Iris pigment epithelial cell (primary cell): Measurements from ENCODE around the gene TBX3.

ENCODE experiments used
- DNase-seq: peaks from one replicate; pipeline ENCODE4 v3.0.0-alpha.2; 2011; ENCODE audit warnings: low read depth

The TBX3 gene

DNA sequence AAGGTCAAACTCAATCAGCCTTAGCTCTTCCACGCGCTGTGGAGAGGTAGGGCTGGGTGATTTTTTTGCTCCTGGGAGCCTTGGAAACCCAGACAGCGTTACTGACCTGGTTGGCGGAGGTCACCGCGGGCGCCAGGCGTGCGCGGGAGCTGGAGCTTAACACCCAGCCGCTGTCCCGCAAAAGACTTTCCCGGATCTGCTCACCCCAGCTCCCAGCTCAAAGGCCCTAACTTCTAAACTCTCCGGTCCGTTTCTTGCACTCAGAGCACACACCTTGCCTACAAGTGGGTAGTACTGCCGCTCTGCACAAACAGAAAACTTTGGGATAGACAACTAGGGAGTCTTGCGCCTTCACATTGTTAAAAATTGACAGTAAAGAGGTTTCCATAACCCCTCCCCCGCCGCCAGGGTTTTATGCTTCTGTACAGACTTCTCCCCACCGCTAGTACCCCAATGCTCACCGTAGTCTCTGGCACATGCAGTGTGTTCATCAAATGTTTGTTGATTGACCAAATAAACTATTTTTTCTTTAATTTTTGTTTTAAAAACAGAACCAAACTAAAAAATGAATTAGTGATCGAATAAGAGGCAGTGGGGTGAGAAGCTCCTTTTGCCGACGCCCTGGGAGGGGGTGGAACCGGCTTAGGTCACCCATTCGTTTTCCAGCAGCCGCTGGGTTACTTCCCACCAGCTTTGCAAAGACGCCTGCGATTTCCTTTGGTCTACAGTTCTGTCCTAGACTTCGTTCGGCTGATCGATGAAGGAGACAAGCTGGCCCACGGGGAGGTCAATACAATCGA lies 12.7 kb upstream of the TBX3 start:
- DNase-seq: no peak

DNA sequence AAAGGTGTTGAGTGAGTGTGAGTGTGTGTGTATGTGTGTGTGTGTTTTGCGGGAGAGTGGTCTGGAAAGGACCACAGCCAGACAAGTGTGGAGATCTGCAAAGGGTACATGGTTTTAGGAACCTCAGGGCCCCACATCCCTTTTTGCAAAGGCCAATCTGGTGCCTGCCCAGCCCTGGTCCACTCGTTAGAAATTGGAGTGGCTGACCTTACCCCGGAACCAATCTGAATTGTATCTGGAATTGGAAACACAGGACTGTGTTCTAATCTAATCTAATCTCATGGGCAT lies 11.3 kb upstream of the TBX3 start:
- DNase-seq: no peak

DNA sequence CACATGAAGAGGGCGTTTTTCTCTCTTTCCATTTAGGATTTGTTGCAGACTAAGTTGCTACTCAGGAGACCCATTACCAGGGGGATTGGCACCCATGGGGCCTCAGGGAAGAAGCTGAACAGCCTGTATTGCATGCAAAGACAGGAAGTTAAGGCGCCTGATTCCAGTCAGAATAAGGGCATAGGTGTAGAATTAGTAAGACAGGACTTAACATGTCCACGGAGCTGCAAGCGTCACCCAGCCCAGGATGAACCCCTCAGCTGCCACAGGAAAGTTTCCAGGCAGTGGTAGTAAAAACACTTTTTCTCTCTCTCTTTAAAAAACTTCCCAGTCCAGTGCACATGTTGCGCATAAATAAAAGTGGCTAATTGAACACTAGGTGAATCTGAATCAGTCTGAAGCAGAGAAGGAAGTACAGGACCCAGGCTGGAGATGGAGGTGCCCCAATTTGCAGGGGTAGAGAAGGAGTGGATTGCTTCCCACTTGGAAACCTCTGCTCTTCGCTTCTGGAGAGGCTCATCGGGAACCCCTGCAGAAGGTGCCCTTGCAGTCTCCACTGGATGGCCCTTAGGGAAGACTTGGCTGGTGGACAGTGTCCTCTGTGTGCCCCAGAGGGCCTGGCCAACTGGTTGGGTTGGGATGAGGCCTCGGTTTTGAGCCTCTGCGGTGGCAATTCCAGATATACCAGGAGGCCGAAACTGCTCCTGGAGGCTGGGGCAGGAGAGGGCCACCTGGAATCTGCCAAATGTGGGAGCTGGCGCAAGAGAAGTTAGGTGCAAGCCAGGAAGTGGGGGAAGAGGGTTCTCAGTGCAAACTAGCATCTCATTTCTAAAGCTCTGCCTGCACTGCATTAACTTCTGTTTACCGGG lies 10.7 kb upstream of the TBX3 start:
- no peak for DNase-seq

DNA sequence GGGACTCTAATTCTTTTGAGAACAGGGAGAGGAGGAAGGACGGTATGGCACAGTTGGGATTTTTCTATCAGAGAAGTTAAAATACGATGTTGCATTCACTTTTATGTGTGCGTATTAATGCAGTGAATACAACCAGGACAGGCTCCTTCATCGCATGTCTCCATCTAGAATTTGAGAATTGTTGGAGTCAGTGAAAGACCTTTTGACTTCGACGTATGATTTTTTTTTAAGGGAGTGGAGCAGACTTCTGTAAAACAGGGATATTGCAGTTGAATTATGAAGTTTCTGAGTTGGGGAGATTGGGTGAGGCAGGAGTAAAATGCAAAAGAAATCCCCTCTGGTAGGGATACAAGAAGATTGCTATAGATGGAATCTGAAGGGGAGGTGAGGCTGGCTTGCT lies 9.6 kb upstream of the TBX3 start:
- no peak for DNase-seq

DNA sequence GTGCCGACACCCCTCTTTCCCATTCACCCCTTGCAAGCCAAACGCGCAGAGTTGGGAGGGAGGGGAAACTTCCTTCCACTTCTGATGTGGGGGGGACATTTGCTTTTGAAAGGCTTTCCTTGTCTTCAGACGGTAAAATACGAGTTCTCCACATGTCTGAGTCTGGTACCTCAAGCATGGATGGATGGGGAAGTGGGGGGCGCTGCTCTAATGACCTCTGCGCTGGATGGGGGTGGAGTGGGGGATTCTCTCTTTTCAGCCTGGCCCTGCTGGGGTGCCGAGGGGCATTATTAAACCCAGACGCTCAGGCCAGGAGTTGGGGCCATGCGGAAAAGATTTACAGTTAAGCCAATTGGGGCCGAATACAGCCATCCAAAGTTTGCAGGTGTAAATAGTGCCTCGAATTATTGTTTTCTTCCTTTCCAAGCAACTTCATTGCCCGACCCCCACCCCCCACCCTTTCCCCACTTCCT lies 9.1 kb upstream of the TBX3 start:
- no peak for DNase-seq

DNA sequence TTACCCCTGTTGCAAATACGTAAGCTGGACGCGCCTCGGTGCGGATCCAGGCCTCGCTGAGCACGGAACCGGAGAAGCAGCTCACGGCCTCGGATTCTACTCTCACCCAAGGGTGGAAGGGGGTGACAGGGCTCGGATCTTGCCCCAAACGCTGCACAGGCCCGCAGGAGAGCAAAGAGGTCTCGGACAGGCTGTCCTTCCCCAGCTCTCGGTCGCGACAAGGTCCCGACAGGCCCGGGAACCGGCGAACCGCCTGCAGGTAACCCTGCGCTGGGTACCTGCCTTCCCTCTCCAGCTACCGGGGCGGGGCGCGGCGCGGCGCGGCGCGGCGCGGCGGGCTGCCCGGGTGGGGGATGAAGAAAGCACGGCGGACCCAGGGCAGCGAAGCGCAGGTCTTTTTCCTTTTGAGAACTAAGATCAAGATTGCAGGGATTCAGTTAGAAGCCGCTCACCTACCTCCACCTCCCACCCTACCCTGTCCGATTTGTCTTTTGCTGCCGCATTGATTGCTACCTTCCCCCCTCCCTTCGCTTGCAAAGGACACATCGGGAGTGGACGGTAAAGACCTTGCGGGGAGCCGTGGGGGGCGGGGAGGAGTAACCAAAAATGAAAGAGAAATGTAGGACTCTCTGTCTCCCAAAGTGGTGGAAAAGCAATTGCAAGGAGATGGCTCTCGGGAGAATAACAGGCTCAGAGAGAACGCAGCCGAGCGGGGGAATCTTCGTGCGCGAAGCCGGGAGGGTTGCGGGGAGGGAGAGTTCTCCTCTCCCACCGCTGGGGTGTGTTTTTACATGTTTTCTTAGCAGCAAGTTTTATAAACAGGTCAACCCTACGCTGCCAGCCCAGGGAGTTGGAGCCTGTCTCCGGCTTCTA lies 8.4 kb upstream of the TBX3 start:
- no peak for DNase-seq

DNA sequence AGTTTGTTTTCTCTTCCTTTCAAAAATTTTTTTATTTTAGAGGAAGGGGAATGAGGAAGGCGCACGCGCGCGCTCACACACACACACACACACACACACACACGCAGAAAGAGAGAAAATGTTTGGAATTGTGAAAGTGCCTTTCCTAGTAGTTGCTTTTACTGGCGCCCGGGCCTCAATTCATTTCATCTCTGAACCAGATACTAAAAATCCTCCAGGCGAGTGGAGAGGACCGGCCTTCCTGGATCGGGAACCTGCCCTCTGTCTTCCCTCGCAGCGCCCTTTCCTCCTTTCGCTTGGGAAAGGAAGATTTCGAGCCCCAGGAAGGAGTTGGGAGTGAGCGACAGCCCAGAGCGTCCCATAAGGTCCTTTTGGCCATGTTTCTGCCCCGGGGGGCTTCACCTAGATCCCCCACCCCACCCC lies 7.8 kb upstream of the TBX3 start:
- no peak for DNase-seq

DNA sequence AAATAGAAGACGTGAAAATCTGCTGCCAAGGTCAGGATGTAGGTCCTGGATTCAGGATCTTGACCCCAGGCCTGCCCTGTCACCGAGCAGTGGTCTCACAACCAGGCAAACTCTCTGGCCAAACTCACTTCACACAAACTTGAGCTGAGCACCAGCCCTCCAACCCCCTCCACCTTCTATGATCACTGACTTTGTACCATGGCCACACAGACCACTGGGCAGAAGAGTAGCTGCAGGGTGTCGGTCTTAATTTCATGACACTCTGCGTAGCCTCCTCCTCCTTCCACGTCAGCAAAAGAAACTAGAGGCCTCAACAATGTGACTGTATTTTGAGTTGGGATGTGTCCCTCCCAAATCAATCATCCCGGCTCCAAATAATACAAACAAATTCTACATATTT lies 7.2 kb upstream of the TBX3 start:
- no peak for DNase-seq

DNA sequence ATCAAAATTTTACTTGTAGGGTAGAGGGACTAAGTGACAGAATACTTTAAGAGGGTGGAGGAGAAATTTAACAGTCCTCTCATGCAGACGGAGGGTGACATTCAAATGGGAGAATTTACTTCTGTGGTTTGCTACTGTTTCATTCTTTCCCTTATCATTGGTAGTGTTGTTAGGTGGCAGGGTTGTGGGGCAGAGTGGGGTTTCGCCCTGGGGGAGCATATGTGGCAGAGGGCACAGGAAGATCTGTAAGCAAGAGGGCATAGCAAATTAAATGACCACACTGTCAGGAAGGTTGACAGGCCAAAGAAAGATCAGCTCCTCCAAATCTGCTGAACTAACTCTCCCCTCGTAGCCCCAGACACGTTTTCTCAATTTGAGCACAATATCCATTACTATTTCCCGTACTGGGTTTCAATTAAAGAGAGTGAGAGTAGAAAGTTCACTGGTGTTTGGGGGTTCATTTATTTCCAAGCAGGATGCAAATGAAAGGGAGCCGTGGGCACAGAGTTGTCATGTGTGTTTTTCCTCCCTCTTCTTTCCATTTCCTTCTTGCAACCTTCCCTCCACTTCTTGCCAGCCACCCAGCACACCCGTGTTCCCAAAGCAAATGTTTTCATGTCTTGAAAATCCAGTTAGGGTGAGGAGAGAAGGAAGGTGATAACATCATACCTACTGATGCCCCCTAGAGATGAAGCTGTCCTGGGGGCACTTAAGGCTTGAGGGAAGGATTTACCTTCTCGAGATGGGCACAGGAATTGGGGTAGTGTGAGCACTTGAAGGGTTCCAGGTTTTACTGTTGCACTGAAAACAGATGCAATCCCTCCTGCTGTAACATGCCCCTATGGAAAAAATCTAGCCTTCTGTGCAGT lies 6.5 kb upstream of the TBX3 start:
- DNase-seq: no peak

DNA sequence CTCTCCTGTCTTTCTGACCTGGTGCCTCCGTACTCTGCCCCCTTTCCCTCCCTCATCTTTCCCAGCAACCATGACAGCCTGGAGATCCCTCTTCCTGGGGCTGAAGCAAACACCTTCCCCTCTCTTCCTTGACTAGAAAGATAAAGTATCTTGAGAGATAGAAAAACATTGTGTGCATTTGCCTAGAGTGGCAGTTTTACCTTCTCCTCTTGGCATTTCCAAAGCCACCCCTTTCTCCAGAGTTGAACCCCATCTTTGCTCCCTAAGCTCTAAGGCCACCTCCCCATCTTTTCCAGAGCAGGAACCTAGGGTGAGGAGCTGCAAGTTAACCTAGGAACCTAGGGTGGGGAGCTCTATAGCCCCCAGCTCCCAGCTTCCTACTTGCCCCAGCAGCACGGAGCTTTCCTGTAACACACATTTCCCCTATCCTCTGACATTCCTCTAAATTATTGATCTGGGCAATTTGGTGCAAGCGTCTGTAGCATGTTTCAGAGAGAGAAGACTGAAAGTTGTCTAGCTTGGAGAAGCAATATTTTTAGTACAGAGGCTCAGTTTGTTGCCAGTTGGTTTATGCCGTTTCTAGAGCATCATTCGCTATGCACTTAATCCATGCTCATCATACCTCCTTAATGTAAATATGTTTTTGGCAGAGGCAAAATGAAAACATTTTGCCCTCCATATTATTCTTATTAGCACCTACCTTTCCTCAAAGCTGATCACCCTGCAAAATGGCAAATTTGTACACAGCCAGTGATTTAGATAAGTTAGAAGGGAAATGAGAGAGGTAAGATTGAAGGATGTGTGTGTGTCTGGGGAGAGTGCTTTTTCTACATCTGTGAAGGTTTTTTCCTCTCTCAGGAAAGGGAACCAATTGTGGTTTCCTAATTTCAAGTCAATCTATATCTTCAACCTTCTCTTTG lies 5.4 kb upstream of the TBX3 start:
- no peak for DNase-seq

DNA sequence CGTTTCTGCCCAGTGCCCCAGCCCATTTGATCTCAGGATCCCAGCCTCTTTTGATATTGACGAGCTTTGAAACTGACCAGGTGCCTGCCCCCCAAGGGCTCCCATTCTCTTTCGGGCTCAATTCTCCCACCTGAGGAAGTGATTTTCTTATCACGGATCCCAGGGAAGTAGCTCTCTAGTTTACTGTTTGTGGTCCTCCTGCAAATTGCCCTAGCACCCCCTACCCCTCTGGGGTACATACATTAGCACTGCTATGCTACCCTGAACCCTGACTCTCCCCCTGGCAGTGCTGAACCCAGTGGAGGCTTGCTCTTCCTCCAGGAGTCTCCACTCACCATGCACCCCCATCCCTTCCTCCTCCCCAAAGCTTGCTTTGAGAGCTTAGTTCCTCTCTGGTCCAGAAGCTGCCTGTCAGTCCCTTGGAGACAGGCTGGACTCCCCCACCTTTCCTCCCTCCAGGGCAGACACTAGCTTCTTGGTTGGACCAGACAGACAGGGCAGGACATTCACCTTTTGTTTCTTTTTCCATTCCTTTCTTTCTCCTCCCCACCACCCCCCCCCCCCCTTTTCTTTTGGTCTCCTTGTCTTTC lies 4.4 kb upstream of the TBX3 start:
- DNase-seq: no peak

DNA sequence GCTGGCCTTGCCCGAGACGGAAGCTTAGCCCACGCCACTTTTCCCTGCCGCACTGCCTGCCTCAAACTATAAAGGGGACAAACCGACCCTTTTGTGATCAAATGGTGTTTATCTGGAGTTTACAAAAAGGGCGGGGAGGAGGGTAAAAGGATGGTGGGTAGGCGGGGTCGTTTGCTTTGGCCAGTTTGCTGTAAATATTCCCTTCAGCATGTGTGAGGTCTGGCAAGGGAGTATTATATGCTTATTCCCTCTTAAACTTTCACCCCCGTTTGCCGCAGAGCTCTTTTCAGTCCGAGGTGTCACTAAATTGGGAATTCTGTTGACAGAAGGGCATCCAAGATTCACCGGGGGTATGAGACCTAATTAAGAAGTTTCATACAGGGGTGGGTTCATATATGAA lies 3.8 kb upstream of the TBX3 start:
- DNase-seq: no peak

DNA sequence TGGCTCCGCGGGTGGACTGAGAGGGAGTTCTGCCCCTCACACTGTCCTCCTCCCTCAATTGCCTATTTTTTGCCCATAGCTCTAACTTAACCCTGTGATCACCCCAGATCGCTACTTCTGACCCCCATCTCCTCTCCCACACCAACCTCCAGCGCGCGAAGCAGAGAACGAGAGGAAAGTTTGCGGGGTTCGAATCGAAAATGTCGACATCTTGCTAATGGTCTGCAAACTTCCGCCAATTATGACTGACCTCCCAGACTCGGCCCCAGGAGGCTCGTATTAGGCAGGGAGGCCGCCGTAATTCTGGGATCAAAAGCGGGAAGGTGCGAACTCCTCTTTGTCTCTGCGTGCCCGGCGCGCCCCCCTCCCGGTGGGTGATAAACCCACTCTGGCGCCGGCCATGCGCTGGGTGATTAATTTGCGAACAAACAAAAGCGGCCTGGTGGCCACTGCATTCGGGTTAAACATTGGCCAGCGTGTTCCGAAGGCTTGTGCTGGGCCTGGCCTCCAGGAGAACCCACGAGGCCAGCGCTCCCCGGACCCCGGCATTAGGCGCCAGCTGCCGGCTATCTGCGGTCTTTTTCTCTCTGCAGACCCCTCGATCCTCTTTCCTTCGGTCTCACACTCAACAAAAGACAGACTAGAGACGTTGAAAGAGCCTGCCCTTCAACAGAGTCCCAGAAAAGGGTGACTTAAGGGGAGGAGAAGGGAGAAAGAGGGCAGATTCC lies 3.0 kb upstream of the TBX3 start:
- no peak for DNase-seq

DNA sequence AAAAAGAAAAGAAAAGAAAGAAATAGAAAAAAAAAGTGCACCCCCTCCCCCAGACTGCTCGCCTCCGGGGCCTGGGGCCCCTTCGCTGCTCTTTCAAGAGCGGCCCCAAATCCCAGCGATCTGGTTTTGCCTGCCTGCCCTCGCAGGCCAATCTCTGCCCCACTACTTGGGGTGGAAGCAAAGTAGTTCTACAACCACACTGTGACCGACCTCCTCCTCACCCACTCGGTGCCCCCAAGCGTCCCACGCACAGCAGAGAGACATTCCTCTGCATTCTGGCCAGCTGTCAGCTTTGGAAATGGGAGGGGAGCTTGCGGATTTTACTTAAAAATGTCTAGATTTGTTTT lies 2.4 kb upstream of the TBX3 start:
- no peak for DNase-seq

DNA sequence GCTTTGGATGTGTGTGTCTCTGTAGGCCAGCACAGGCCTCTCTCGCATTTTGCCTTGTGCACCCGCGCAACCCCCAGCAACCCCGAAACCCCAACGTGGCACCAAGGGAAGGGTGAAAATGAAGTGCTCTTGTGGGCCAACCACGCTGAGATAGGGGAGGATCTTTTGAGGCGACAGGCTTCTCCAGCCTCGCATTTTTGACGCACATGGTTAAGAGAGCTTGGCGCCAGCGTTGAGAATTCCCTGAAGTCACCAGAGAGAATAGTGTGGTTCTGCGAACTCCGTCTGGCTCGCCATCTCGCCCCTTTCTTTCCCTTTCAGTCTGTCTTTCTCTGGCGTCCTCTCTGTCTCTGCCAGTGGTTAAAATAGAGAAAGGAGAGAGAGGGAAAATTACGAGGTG lies 1.9 kb upstream of the TBX3 start:
- DNase-seq: no peak

DNA sequence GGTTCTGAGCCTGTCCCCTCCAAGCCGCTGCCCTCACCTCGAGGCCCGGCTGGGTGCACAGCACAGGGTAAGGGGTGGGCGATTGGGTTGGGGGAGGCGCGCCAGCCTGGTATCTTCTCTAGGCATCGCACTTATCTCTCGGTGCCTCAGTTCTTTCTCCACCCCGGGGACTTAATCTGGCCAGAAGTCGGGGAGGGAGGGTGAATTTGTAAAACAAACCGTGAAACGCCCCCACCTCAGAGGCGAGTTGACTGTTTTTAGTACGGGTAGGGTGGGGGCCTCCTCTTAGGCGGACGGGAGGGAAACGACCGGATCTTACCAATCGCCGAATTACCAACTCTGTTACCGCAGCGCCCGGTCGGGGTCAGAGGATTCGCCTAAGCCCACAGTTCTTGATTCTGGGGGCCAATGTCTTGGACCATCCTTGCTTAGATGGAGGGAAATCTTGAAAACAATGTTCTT lies 1.4 kb upstream of the TBX3 start:
- DNase-seq: no peak

DNA sequence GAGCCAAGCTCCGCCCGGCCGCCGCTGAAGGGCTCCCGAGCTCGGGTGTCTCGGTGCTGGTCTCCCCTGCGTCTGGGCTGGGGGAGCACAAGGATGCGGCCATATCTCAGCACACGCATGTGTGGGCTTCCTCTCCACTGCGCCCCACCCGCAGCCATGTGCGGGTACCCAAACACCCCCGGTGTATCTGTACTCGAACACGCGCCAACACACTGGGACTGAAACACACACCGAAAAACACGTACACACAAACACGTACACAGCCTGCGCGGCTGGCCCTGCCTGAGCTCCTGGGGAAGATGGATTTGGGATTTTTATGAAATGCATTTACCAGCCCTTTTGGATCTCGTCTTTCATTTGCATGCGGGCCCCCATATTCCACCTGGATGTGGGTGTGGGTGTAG lies 897 bp upstream of the TBX3 start:
- DNase-seq: no peak

DNA sequence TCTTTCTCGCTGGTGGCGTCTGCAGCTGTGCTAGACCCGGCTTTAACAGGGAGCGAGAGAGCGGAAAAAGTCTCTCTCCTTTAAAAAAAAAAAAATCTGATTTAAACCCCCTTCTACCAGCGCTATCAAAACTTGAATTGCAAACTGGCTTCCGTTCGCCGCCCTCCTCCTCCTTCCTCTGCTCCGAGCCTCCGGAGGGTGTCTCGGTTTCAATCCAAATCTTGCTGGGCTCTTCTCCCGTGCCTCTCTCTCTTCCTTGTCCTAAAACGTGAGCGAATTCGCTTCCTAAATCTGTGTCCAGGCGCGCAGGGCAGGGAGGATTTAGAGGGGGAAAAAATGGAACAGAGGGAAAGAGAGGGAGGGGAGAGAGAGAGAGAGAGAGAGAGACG lies 272 bp downstream of the TBX3 start:
- DNase-seq: no peak
